ENCODE results near the gene SLC8A3.

Gene SLC8A3

GRCh38 chr14:70006699-70007098, 182.1 kb downstream of the SLC8A3 start:
- H3K4me1 ChIP-seq (ENCODE audit: control insufficient read depth, insufficient read depth, low read depth, low read length), result peaks cover 22% of the 10 kb centered on the region
- 72% methylated on average over 6 of the region's 6 CpGs for WGBS
- H3K18ac ChIP-seq (ENCODE audit: low read depth in 1 of 2, low read length in 2 of 2), result no peak overlapping the region
- peaks cover 0 to 17% of the 10 kb centered on the region in 2 experiments for H3K36me3 ChIP-seq (ENCODE audit: control insufficient read depth in 1 of 2, insufficient read depth in 2 of 2, low read depth in 1 of 2, low read length in 2 of 2)
- no peak overlapping the region for H2AFZ ChIP-seq (ENCODE audit: low read depth, low read length)
- no peak overlapping the region for H3K9ac ChIP-seq (ENCODE audit: low read length)
- no peak for DNase-seq
- H2BK5ac ChIP-seq (ENCODE audit: low read depth, low read length, poor library complexity, severe bottlenecking), result no peak overlapping the region
- no peak overlapping the region for H3K4me3 ChIP-seq (ENCODE audit: insufficient read depth in 1 of 2, low read depth in 1 of 2, low read length in 2 of 2)
- H3K27ac ChIP-seq (ENCODE audit: low read length, poor library complexity, severe bottlenecking), result no peak overlapping the region
- H3K79me1 ChIP-seq (replicated peaks; ENCODE audit: low read length, poor library complexity, severe bottlenecking), result no peaks in the 10 kb centered on the region
- H3K23ac ChIP-seq (ENCODE audit: low read length in 2 of 2), result no peak overlapping the region
- no peak overlapping the region for H3K14ac ChIP-seq (ENCODE audit: low read length in 2 of 2)
- H2BK15ac ChIP-seq (ENCODE audit: low read depth, poor library complexity, severe bottlenecking), result no peak overlapping the region
- no peak overlapping the region for H4K8ac ChIP-seq (ENCODE audit: low read length)
- no peak overlapping the region for H4K91ac ChIP-seq (ENCODE audit: low read length)
- no peak overlapping the region for H3K4me2 ChIP-seq (ENCODE audit: low read length, poor library complexity, severe bottlenecking)
- H3K27me3 ChIP-seq (ENCODE audit: control insufficient read depth in 1 of 2, insufficient read depth in 1 of 2, low read length in 2 of 2), result no peaks in the 10 kb centered on the region
- no peaks in the 10 kb centered on the region for H3K9me3 ChIP-seq (ENCODE audit: control insufficient read depth, low read length)
- H2BK120ac ChIP-seq (ENCODE audit: low read depth, low read length), result no peak overlapping the region
- H2AK5ac ChIP-seq (ENCODE audit: low read length, severe bottlenecking), result no peak overlapping the region
- H2BK12ac ChIP-seq (ENCODE audit: low read length in 2 of 2), result no peak overlapping the region
- H3K4ac ChIP-seq (ENCODE audit: low read depth in 1 of 2, low read length in 2 of 2), result no peak overlapping the region

GRCh38 chr14:70005281-70005805, 183.4 kb downstream of the SLC8A3 start:
- H3K14ac ChIP-seq (ENCODE audit: low read length in 2 of 2), result no peak overlapping the region
- H2BK12ac ChIP-seq (ENCODE audit: low read length in 2 of 2), result no peak overlapping the region
- no peak overlapping the region for H3K27ac ChIP-seq (ENCODE audit: low read length, poor library complexity, severe bottlenecking)
- no peak for DNase-seq
- H3K4me2 ChIP-seq (ENCODE audit: low read length, poor library complexity, severe bottlenecking), result no peak overlapping the region
- peaks cover 0 to 5% of the 10 kb centered on the region in 2 experiments for H3K36me3 ChIP-seq (ENCODE audit: control insufficient read depth in 1 of 2, insufficient read depth in 2 of 2, low read depth in 1 of 2, low read length in 2 of 2)
- no peak overlapping the region for H3K18ac ChIP-seq (ENCODE audit: low read depth in 1 of 2, low read length in 2 of 2)
- no peaks in the 10 kb centered on the region for H3K27me3 ChIP-seq (ENCODE audit: control insufficient read depth in 1 of 2, insufficient read depth in 1 of 2, low read length in 2 of 2)
- no peaks in the 10 kb centered on the region for H3K9me3 ChIP-seq (ENCODE audit: control insufficient read depth, low read length)
- H4K91ac ChIP-seq (ENCODE audit: low read length), result no peak overlapping the region
- no peak overlapping the region for H2BK15ac ChIP-seq (ENCODE audit: low read depth, poor library complexity, severe bottlenecking)
- no peak overlapping the region for H2BK5ac ChIP-seq (ENCODE audit: low read depth, low read length, poor library complexity, severe bottlenecking)
- no peak overlapping the region for H2AK5ac ChIP-seq (ENCODE audit: low read length, severe bottlenecking)
- 81% methylated on average over 5 of the region's 5 CpGs for WGBS
- no peak overlapping the region for H3K9ac ChIP-seq (ENCODE audit: low read length)
- H4K8ac ChIP-seq (ENCODE audit: low read length), result no peak overlapping the region
- H3K23ac ChIP-seq (ENCODE audit: low read length in 2 of 2), result no peak overlapping the region
- H3K4me1 ChIP-seq (ENCODE audit: control insufficient read depth, insufficient read depth, low read depth, low read length), result peaks cover 29% of the 10 kb centered on the region
- H2AFZ ChIP-seq (ENCODE audit: low read depth, low read length), result no peak overlapping the region
- H3K79me1 ChIP-seq (replicated peaks; ENCODE audit: low read length, poor library complexity, severe bottlenecking), result no peaks in the 10 kb centered on the region
- H3K4ac ChIP-seq (ENCODE audit: low read depth in 1 of 2, low read length in 2 of 2), result no peak overlapping the region
- H2BK120ac ChIP-seq (ENCODE audit: low read depth, low read length), result no peak overlapping the region
- H3K4me3 ChIP-seq (ENCODE audit: insufficient read depth in 1 of 2, low read depth in 1 of 2, low read length in 2 of 2), result no peak overlapping the region

GRCh38 chr14:70004791-70005190, 184.0 kb downstream of the SLC8A3 start:
- Histone ChIP-seq H2BK120ac (ENCODE audit: low read depth, low read length) (no peak overlapping the region), H3K4ac (ENCODE audit: low read depth in 1 of 2, low read length in 2 of 2) (no peak overlapping the region), H2AK5ac (ENCODE audit: low read length, severe bottlenecking) (peak overlapping the region; percentile 64), H3K23ac (ENCODE audit: low read length in 2 of 2) (no peak overlapping the region), H4K8ac (ENCODE audit: low read length) (no peak overlapping the region), H3K27me3 (ENCODE audit: control insufficient read depth in 1 of 2, insufficient read depth in 1 of 2, low read length in 2 of 2) (no peaks in the 10 kb centered on the region), H2BK12ac (ENCODE audit: low read length in 2 of 2) (no peak overlapping the region), H4K91ac (ENCODE audit: low read length) (no peak overlapping the region), H3K79me1 (replicated peaks; ENCODE audit: low read length, poor library complexity, severe bottlenecking) (no peaks in the 10 kb centered on the region), H2BK5ac (ENCODE audit: low read depth, low read length, poor library complexity, severe bottlenecking) (no peak overlapping the region), H2BK15ac (ENCODE audit: low read depth, poor library complexity, severe bottlenecking) (no peak overlapping the region), H3K36me3 (ENCODE audit: control insufficient read depth in 1 of 2, insufficient read depth in 2 of 2, low read depth in 1 of 2, low read length in 2 of 2) (no peaks in the 10 kb centered on the region), H3K9ac (ENCODE audit: low read length) (no peak overlapping the region), H3K27ac (ENCODE audit: low read length, poor library complexity, severe bottlenecking) (no peak overlapping the region), H3K4me3 (ENCODE audit: insufficient read depth in 1 of 2, low read depth in 1 of 2, low read length in 2 of 2) (no peak overlapping the region), H3K4me2 (ENCODE audit: low read length, poor library complexity, severe bottlenecking) (no peak overlapping the region), H3K14ac (ENCODE audit: low read length in 2 of 2) (no peak overlapping the region), H3K18ac (ENCODE audit: low read depth in 1 of 2, low read length in 2 of 2) (no peak overlapping the region), H2AFZ (ENCODE audit: low read depth, low read length) (no peak overlapping the region), H3K9me3 (ENCODE audit: control insufficient read depth, low read length) (no peaks in the 10 kb centered on the region), H3K4me1 (ENCODE audit: control insufficient read depth, insufficient read depth, low read depth, low read length) (peaks cover 24% of the 10 kb centered on the region)
- 79% methylated on average over 2 of the region's 2 CpGs for WGBS
- DNase-seq, result no peak

DNA sequence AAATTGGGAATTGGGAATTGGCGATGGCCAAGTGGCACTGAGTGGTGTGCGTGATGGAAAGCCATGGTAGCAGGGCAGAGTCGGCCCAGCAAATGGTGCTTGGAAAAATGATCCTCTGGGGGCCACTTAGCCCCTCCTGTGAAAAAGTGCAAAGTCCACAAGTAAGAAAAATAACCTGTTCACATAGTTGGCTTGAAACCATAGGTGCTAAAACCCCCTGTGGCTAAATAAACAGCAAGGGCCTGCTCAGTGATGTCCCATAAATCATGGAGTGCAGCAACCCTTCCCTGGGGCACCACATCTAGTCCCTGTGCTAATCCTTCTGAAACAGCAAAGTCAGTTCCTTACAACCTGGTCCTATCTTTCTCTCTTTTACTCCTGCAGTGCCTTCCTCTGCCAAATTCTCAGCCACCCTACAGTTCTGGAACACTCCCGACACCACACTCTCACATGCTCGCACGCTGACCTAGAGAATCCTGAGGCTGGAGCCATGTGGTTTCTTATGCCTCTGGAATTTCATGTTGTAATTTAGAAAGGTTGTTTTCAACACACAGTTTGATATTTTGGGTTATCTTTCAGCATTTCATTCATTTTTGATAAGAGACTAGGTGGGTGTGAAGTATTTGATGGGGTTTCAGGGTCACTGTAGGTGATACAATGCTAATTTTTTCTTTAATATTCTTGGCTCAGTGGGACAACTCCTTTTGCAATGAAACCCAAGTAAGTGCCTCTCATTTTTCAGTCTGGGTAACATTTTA, 186.0 kb downstream of the SLC8A3 start:
- peaks cover 34% of the 10 kb centered on the region for H3K4me1 ChIP-seq (ENCODE audit: control insufficient read depth, insufficient read depth, low read depth, low read length)
- H3K36me3 ChIP-seq (ENCODE audit: control insufficient read depth in 1 of 2, insufficient read depth in 2 of 2, low read depth in 1 of 2, low read length in 2 of 2), result no peaks in the 10 kb centered on the region
- no peaks in the 10 kb centered on the region for H3K9me3 ChIP-seq (ENCODE audit: control insufficient read depth, low read length)
- H2BK5ac ChIP-seq (ENCODE audit: low read depth, low read length, poor library complexity, severe bottlenecking), result no peak overlapping the region
- H3K4me3 ChIP-seq (ENCODE audit: insufficient read depth in 1 of 2, low read depth in 1 of 2, low read length in 2 of 2), result no peak overlapping the region
- no peak overlapping the region for H2BK15ac ChIP-seq (ENCODE audit: low read depth, poor library complexity, severe bottlenecking)
- H4K8ac ChIP-seq (ENCODE audit: low read length), result no peak overlapping the region
- H2BK120ac ChIP-seq (ENCODE audit: low read depth, low read length), result no peak overlapping the region
- H3K23ac ChIP-seq (ENCODE audit: low read length in 2 of 2), result no peak overlapping the region
- no peak overlapping the region for H3K27ac ChIP-seq (ENCODE audit: low read length, poor library complexity, severe bottlenecking)
- no peaks in the 10 kb centered on the region for H3K79me1 ChIP-seq (replicated peaks; ENCODE audit: low read length, poor library complexity, severe bottlenecking)
- H2AK5ac ChIP-seq (ENCODE audit: low read length, severe bottlenecking), result peak overlapping the region; percentile 49
- no peak overlapping the region for H3K4ac ChIP-seq (ENCODE audit: low read depth in 1 of 2, low read length in 2 of 2)
- H3K14ac ChIP-seq (ENCODE audit: low read length in 2 of 2), result no peak overlapping the region
- DNase-seq, result no peak
- WGBS, result 80% methylated on average over 5 of the region's 6 CpGs
- H3K9ac ChIP-seq (ENCODE audit: low read length), result no peak overlapping the region
- H3K27me3 ChIP-seq (ENCODE audit: control insufficient read depth in 1 of 2, insufficient read depth in 1 of 2, low read length in 2 of 2), result no peaks in the 10 kb centered on the region
- H2AFZ ChIP-seq (ENCODE audit: low read depth, low read length), result no peak overlapping the region
- H3K4me2 ChIP-seq (ENCODE audit: low read length, poor library complexity, severe bottlenecking), result no peak overlapping the region
- no peak overlapping the region for H3K18ac ChIP-seq (ENCODE audit: low read depth in 1 of 2, low read length in 2 of 2)
- no peak overlapping the region for H2BK12ac ChIP-seq (ENCODE audit: low read length in 2 of 2)
- H4K91ac ChIP-seq (ENCODE audit: low read length), result no peak overlapping the region
